GM10266 (cell line): ENCODE data around the gene BCL2.

Source experiments
- DNase-seq: peaks from one replicate; pipeline ENCODE4 v3.0.0; 2012; ENCODE audit errors: extremely low spot score
- CTCF ChIP-seq: IDR thresholded peaks from 2 replicates; pipeline ENCODE4 v1.5.1; 2012; ENCODE audit warnings: mild to moderate bottlenecking, low read depth; ENCODE audit not compliant: control insufficient read depth, insufficient read depth; ENCODE audit errors: missing control alignments

BCL2 gene

GRCh38 chr18:63189041-63189440 is 130.5 kb downstream of the BCL2 start:
- no peak for DNase-seq
- no peak for TF ChIP-seq CTCF

DNA sequence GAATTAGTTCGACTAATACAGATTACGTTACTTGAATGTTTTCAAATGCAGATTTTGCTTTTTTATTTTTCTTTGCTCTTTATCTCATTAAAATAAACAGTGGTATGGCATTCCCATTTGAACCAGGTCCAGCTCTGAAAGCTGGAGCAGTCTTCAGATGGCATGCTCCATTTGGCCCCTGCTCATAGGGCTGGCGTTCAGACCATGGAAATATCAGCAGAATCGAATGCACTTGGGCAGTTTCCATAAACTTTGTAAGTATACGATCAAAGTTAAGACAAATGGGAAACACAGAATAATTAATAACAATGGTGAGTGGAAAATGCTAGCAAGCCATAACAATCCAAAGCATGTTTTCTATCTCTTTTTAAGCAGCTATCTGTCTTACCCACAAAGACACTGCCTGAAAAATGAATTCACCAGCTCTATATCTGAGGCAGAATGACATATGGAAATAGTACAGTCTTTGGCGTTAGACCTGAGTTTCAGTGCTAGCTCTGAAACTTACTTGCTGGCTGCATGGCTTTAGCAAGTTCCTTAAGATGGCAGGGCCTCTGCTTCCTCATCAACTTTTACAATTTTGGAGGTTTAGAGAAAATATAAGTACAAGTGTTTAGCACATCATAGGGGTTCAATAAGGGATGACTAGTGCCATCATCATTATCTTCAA is 131.6 kb downstream of the BCL2 start:
- no peak for DNase-seq
- TF ChIP-seq CTCF = no peak

GRCh38 chr18:63187223-63187574 is 132.4 kb downstream of the BCL2 start:
- no peak for DNase-seq
- TF ChIP-seq CTCF = no peak

DNA sequence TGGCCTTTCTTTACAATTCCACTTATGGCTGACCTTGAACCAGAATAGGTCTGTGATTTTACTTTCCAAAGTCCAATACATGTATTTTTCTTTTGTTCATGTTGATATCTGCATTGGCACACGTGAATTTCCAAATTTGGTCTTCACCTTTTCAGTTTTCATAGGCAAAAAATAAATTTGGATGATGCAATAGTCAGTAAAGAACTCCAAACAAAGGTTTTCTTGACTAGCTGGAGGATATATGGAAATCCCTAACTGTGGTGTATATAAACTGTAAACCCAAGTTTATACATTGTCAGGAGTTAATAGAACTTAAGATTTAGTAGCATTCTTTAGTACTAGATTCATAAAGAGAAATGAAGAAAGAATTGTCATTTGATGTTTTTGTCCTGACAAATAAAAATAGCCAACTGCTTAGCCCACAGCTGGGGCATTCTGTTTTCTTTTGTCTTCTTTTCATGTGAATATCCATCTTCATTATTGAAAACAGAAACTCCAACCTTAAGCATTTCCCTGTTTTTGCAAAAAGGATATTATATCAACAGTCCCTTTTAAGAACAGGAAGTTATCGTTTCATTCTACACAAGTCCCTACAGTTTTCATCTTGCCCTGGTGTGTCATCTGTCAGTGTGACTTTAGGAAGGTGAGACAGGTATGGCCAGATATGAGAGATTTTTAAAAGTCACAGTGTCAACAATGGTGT is 132.9 kb downstream of the BCL2 start:
- TF ChIP-seq CTCF = no peak
- no peak for DNase-seq

DNA sequence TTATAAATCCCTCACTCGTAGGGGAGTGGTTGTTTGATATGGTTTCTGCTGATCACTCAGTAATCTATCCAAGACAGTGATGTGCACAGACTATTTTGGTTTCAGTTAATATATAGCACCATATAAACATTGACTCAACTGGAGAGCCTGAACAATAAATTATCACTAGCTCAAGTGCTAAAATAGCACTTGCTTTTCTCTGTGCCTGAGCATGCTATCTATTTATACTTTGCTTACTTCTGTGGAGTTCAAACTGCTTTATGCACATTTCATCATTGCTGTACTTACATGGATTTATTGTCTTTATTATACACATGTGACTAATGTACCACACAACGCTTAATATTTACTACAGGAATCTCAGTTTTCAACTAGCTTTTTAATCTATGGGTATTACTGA is 133.6 kb downstream of the BCL2 start:
- DNase-seq = no peak
- TF ChIP-seq CTCF = no peak

DNA sequence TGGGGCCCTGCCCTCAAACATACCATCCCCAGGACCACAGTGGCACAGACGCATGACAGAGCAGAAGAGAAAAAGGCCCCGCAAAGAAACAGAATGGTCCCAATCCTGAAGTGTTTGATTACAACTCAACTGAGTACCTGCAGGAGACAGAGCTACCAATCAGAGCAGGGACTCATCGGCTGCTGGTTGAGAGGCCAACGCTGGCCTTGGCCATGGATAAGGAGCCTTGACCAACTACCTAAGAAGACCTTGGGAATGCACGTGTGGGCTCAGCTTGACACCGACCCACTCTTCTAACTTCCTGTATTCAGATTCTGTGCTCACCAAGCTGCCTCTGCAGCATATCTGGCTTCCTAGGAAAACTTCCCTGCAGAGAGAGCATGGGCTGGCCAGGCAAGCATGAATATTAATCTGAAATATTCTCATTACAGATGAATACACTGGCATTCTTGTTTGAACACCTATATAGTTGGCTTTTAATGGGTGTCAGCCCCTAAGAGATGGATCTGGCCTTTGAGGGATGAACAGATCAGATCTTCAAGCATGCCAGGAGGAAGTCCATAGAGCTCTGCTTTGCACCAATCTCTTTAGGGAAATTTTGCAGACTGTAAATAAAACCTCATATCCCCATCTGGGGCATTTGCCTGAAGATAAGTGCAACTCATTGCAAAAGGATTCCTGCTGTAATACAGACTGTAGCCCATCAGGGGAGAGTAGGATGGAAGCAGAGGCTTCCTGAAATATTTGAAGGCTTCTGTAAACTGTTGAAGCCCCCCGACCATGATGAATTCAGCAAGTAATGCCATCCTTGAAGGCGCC is 135.4 kb downstream of the BCL2 start:
- DNase-seq = no peak
- TF ChIP-seq CTCF = no peak
